Erythroblast (primary cell): ENCODE measurements around the gene FGF12.

ENCODE experiments used
- DNase-seq, 2 experiments: peaks; one replicate each; lab custom pipeline; 2025; lab: John Stamatoyannopoulos, UW
- GATA1 ChIP-seq: IDR thresholded peaks from 2 replicates; pipeline ENCODE4 v1.6.1; 2011; ENCODE audit warnings: low read depth, mild to moderate bottlenecking, control low read depth, low read length, moderate library complexity
- POLR2A ChIP-seq: IDR thresholded peaks from 2 replicates; pipeline ENCODE4 v1.6.1; 2011; ENCODE audit warnings: mild to moderate bottlenecking, low read length

The FGF12 gene

GRCh38 chr3:192481638-192482037 lies 245.7 kb downstream of the FGF12 start:
- DNase-seq = no peak
- TF ChIP-seq POLR2A = no peak
- TF ChIP-seq GATA1 = no peak

DNA sequence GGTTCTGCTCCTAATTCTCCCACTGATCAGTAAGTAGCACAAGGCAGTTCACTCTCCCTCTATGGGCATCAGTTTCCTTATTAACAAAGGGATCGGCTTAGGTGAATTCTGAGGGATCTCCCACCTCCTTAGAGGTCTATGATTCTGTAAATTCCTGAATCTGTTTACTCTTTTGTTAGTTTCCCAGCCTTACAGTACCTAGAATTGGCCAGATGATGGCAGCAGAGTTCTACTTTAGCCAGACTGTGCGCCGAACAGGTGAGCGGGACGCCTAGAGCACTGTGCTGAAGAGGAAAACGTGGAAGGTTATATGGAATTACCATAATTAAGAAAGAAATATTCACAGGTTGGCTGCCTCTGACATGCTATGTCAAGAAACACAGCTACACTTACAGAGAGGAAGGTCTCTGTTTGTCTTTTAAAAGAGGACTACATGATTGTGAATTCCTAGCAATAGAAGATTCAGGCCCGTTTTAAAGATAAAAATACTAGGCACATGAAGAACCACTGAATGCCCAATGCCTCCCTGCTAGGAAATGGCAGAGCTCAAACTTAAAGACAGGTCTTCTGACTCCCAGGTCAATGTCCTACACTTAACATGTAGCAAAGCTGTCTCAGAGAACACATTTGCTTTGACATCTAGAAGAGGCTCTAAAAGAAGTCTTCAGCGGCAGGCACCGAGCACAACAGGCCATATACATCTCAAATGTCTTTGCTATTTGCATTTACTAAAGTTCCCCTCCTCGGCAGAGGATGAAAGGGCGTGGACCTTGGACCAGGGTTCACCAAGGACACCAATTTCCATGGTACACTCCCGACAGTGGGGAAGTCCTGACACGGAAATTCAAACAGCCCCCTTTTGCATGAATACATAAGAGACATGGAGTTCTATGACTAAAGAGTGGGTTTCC lies 259.9 kb downstream of the FGF12 start:
- peak; percentile 29 to 68 for DNase-seq
- TF ChIP-seq POLR2A (no peak), GATA1 (no peak)

GRCh38 chr3:192449036-192449435 lies 278.3 kb downstream of the FGF12 start:
- no peak for TF ChIP-seq GATA1
- TF ChIP-seq POLR2A = no peak
- peak in 1 of 2 experiments; percentile 1 for DNase-seq

DNA sequence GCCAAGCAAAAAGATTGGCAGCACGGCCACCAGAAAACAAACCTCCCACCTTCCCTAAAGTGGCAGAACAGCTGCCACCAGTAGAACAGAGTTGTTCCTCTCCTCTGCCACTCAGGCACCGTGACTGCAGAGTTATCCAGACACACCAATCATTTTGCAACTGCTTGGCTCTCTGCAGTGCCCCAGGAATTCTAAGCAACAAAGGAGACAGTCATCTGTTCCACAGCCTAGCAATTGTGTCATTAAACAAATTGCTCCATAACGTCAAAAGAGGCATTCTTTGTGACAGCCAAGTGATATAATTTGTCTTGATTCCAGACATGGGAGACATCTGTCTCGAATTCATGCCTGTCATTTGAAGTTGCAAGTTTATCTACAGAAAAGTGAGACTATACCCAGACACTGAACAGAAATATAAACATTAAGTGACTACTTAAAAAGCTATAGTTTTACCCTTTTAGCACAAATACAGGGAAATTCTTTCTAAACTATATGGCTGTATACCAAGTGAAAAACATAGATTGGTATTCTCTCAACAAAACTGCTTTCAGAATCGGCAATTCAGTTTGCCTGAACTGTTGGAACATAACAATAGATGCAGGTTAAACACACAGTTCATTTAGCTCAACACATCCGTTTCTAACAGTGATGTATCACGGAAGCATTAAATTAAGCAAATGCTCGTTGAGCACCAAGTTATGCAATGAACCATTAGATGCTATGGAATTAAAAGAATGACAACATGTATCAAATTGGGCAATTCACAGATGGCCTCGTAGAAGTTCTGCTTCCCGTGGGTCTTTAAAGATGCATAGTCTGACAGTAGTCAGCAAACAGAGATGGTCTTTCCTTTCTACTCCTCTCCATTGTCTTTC lies 281.3 kb downstream of the FGF12 start:
- TF ChIP-seq POLR2A = no peak
- no peak for TF ChIP-seq GATA1
- no peak for DNase-seq

- TF ChIP-seq POLR2A (no peak), GATA1 (no peak)
- no peak for DNase-seq
These were observed 282.6 kb downstream of the FGF12 start for GRCh38 chr3:192444791-192445106.

DNA sequence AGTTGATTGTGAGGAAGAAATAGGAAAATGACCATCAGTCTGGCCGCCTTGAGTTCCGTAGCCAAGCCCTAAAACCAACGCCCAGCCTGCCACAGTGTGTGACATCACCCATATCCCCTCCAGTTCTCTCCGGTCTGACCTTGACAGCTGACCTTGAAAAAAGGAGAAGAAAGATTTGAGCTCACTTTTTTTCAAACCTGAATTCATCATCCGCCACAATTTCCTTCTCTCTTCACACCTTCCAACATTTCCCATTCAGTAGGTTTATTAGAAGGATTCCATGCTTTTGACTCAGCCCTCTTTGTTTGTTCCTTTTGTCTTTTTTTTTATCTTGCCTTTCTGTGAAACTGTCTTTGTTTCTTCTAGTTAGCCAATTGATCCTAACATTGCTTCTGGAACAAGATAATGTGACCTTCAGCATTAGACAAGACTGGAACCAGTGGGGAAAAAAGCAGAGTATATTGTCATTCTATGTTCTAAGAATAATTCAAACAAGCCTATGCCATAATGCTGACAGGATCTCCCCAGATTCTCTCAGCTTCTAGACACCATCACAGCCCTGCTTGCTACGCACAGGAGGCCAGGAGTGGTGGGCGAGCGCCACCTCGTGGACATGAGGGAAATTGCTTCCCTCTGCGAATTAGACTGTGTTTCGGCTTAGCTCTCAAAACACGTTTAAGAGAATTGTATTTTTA lies 283.1 kb downstream of the FGF12 start:
- peak; percentile 39 to 75 for DNase-seq
- TF ChIP-seq POLR2A = no peak

DNA sequence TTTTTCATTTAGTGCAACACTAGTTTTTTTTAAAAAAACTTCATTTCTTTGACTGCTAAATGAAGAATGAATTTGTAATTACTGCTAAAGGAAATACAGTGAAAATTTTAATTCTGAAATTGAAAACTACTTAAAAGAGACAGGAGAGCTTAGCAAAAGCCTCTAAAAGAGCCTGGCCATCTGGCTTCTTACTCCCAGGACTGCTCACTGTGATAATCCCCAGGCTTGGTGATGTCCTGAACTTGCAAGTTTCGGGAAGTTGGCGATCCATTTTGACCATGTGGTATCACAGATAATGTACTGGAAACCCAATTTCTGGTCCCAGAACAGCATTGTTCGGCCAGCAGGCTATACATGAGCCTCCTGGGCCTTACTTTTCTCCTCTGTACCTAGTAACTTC lies 292.1 kb downstream of the FGF12 start:
- DNase-seq = no peak
- TF ChIP-seq GATA1 = no peak
- no peak for TF ChIP-seq POLR2A

DNA sequence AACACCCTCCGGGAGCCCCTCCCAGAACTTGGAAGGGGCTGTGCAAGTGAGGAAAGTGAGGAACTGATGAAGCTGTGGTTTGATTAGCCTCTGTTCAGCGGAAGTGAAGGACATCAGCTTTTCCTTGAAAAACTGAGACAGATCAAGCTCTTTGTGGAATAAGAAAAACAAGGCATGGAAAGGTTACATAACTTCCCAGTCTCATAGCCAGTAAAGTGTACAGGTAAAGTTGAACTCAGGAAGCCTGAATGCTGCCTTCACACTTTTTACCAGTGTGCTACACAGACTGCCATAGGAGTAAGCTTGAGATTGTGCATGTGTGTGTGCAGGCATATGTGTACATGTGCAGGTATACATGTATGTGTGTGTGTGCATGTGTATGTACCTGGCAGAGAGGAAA lies 293.2 kb downstream of the FGF12 start:
- DNase-seq = no peak
- no peak for TF ChIP-seq POLR2A

DNA sequence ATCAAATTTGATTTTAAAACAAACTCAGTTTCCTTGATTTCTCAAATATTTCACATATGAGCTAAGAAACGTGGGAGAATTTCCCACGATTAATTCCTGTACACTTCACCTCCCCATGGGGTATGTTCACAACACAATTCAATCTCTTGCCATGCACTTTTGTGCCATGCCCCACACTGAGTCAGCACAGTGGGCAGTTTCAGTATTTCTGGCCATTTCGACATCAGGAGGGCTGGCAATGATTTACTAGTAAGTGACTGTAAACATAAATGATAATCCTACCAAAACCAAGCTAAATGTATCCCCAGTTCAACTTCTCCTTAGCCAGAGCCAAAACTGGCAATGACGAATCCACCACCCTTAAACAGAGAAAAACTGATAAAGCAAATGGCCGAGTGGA lies 293.6 kb downstream of the FGF12 start:
- no peak for TF ChIP-seq GATA1
- no peak for TF ChIP-seq POLR2A
- no peak for DNase-seq

DNA sequence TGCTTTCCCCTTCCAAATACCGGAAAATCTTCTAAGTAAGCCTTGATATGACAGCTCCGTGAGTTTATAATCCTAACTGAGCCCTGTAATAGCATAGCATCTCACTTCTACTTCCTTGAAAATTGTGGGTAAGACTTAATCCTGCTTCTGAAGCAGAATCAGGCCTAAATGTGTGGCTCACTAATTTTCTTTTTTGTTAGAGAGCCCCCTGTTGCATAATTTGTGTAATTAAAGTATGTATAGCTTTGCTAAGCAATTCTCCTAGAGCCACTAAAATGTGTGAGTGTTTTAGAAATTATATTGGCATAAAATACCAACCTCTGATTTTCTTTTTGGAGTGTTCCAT lies 304.4 kb downstream of the FGF12 start:
- no peak for TF ChIP-seq GATA1
- no peak for TF ChIP-seq POLR2A
- DNase-seq = no peak

GRCh38 chr3:192422321-192422996 lies 304.9 kb downstream of the FGF12 start:
- TF ChIP-seq POLR2A (no peak), GATA1 (no peak)
- no peak for DNase-seq

GRCh38 chr3:192419312-192419711 lies 308.0 kb downstream of the FGF12 start:
- no peak for DNase-seq
- TF ChIP-seq POLR2A (no peak), GATA1 (no peak)

DNA sequence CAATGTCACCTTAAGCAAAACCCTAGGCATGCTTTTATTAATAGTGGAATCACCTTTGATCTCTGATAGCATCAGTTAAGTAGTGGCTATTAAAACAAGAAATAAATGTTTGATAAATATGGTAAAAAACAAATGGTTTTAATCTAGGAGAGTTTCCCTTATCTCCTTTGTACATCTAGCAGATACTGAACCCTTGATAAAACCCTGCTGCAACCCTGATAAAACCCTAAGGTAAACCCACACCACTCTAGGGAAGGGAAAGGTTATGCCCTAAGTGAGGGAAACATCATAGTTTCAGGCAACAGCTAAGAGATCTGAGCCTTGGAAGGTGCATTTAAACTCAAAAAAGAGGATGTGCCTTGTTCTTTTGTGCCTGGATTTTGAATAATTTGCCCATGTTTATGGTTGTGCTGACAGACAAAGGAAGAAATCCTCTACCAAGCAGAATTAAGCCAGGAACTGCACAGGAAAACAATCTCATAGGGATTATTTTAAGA lies 309.7 kb downstream of the FGF12 start:
- no peak for DNase-seq
- TF ChIP-seq POLR2A (no peak), GATA1 (no peak)

DNA sequence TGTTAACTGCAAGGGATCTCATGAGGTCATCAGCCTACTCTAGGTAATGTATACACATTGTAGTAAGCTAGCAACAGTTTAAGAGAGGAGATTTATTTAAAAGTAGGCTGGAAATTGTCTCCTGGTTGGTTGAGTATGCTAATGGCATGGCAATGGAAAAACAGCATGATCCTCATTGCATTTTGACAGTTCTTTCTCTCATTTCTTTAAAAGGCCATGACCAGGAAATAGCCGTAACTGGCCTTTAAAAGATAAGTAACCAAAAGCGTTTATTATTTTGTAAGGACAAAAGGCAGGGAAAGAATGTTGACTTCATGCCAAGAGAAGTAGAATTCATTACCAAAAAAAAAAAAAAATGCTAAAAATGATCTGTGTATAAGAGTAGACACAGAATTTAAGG lies 310.3 kb downstream of the FGF12 start:
- TF ChIP-seq GATA1 (no peak), POLR2A (no peak)
- no peak for DNase-seq
